Peyer's patch (tissue), 4 donors: ENCODE measurements around the gene ALG3. TPM values are rescaled to one million over a fixed set of nuclear protein-coding genes. Genes with fewer than 3 reads are reported as not detected.
A peak's percentile ranks its signal among the peaks of the same experiment; 100 is the strongest.

ENCODE experiments used
- DNase-seq, 3 donors: peaks; one replicate each; pipeline ENCODE4 v3.0.0-alpha.2; 2017 to 2019
- H3K27ac ChIP-seq, 4 donors: fragments of 200-600 bp; sonication (generic); one replicate each; pipeline ENCODE4 v1.5.1; 2016 to 2019
- H3K27me3 ChIP-seq, 2 donors: fragments of 200-600 bp; sonication (generic); one replicate each; pipeline ENCODE4 v1.5.1; 2019
- H3K36me3 ChIP-seq, 3 donors: fragments of 200-600 bp; sonication (generic); one replicate each; pipeline ENCODE4 v1.5.1; 2016 to 2019
- H3K4me1 ChIP-seq, 4 donors: fragments of 200-600 bp; sonication (generic); one replicate each; pipeline ENCODE4 v1.5.1; 2016 to 2019
- H3K4me3 ChIP-seq, 4 donors: fragments of 200-600 bp; sonication (generic); 1 replicate in 3 of 4; 2 replicates in 1 of 4; pipeline ENCODE4 v1.5.1; 2016 to 2019; ENCODE audit warnings: mild to moderate bottlenecking in 1 of 4
- H3K9me3 ChIP-seq, 4 donors: fragments of 200-600 bp; sonication (generic); one replicate each; pipeline ENCODE4 v1.5.1; 2016 to 2019; ENCODE audit warnings: mild to moderate bottlenecking in 1 of 4
- CTCF ChIP-seq, 6 experiments: fragments of 450-650 bp in 4 of 6; fragments of 200-600 bp in 2 of 6; sonication (generic) in 1 of 6; IDR thresholded peaks; one replicate each; pipeline ENCODE4 v1.5.1; 2017 to 2019; ENCODE audit warnings: antibody characterized with exemption in 6 of 6, mild to moderate bottlenecking in 3 of 6, moderate library complexity in 1 of 6
- POLR2A ChIP-seq, 2 donors: fragments of 450-650 bp; IDR thresholded peaks; one replicate each; pipeline ENCODE4 v1.5.1; 2017; ENCODE audit warnings: antibody characterized with exemption in 2 of 2, mild to moderate bottlenecking in 2 of 2, moderate library complexity in 2 of 2
- total RNA-seq, 4 donors: library from RNA; depleted of rRNA; stranded (reverse); fragments of >200 nt; gene quantifications; one replicate each; pipeline ENCODE4 v1.1.0, GENCODE V29; 2016

ALG3 gene
- total RNA-seq, 4 donors from 2014 or later = 19.0 to 63.6 (median 56.8) TPM

- TF ChIP-seq CTCF (IDR thresholded peaks at IDR 0.05) = peak; percentile 50 to 85 (median 59)
- TF ChIP-seq POLR2A (IDR thresholded peaks at IDR 0.05) = no peak
- Histone ChIP-seq H3K4me3 (no peak overlapping the region), H3K27ac (no peak overlapping the region), H3K27me3 (peaks cover 0 to 24% of the 10 kb centered on the region in 2 donors), H3K36me3 (no peaks in the 10 kb centered on the region), H3K9me3 (no peaks in the 10 kb centered on the region), H3K4me1 (peaks cover 0 to 22% (median 20%) of the 10 kb centered on the region in 4 donors)
- peak in 2 of 3 donors; percentile 26 to 66 for DNase-seq
These were observed 21.3 kb downstream of the ALG3 start for GRCh38 chr3:184227481-184227935.

- Histone ChIP-seq H3K27ac (no peak overlapping the region), H3K9me3 (no peaks in the 10 kb centered on the region), H3K4me1 (peaks cover 0 to 3% (median under 1%) of the 10 kb centered on the region in 4 donors), H3K27me3 (no peaks in the 10 kb centered on the region), H3K4me3 (no peak overlapping the region), H3K36me3 (no peaks in the 10 kb centered on the region)
- no peak for TF ChIP-seq CTCF (IDR thresholded peaks at IDR 0.05)
- TF ChIP-seq POLR2A (IDR thresholded peaks at IDR 0.05) = no peak
- DNase-seq = no peak
These were observed 24.8 kb downstream of the ALG3 start for GRCh38 chr3:184223946-184224345.

GRCh38 chr3:184222521-184222920 lies 26.2 kb downstream of the ALG3 start:
- no peak overlapping the region for H3K27ac ChIP-seq
- no peaks in the 10 kb centered on the region for H3K36me3 ChIP-seq
- no peak for DNase-seq
- TF ChIP-seq POLR2A (IDR thresholded peaks at IDR 0.05) (no peak), CTCF (IDR thresholded peaks at IDR 0.05) (no peak)
- H3K27me3 ChIP-seq = no peaks in the 10 kb centered on the region
- H3K9me3 ChIP-seq = no peaks in the 10 kb centered on the region
- no peaks in the 10 kb centered on the region for H3K4me1 ChIP-seq
- H3K4me3 ChIP-seq = no peak overlapping the region

GRCh38 chr3:184218814-184219213 lies 29.9 kb downstream of the ALG3 start:
- Histone ChIP-seq H3K27me3 (no peaks in the 10 kb centered on the region), H3K4me1 (no peaks in the 10 kb centered on the region), H3K4me3 (no peak overlapping the region), H3K36me3 (no peaks in the 10 kb centered on the region), H3K27ac (no peak overlapping the region), H3K9me3 (no peaks in the 10 kb centered on the region)
- DNase-seq = no peak
- TF ChIP-seq CTCF (IDR thresholded peaks at IDR 0.05) (no peak), POLR2A (IDR thresholded peaks at IDR 0.05) (no peak)

- H3K4me3 ChIP-seq = no peak overlapping the region
- H3K4me1 ChIP-seq = no peaks in the 10 kb centered on the region
- no peaks in the 10 kb centered on the region for H3K9me3 ChIP-seq
- no peak for TF ChIP-seq POLR2A (IDR thresholded peaks at IDR 0.05)
- no peaks in the 10 kb centered on the region for H3K36me3 ChIP-seq
- H3K27me3 ChIP-seq = no peaks in the 10 kb centered on the region
- no peak overlapping the region for H3K27ac ChIP-seq
- DNase-seq = no peak
These were observed 37.0 kb downstream of the ALG3 start for GRCh38 chr3:184211718-184212117.

GRCh38 chr3:184211297-184211696 lies 37.5 kb downstream of the ALG3 start:
- TF ChIP-seq POLR2A (IDR thresholded peaks at IDR 0.05) (no peak), CTCF (IDR thresholded peaks at IDR 0.05) (no peak)
- Histone ChIP-seq H3K4me1 (no peaks in the 10 kb centered on the region), H3K27me3 (no peaks in the 10 kb centered on the region), H3K9me3 (no peaks in the 10 kb centered on the region), H3K36me3 (no peaks in the 10 kb centered on the region), H3K4me3 (no peak overlapping the region), H3K27ac (no peak overlapping the region)
- no peak for DNase-seq
